ENCODE measurements around the gene FCN3. TPM values are rescaled to one million over a fixed set of nuclear protein-coding genes. Genes with fewer than 3 reads are reported as not detected.

Gene FCN3
- polyA plus RNA-seq, 2 of the 4 experiments (the other 2 are of a cell fraction), result not detected

GRCh38 chr1:27377760-27378495 lies 3.3 kb upstream of the FCN3 start:
- H3K9me3 ChIP-seq, result no peaks in the 10 kb centered on the region
- DNase-seq (ENCODE audit: low read depth in 1 of 2, low spot score in 1 of 2), result no peak
- no peak overlapping the region for H3K27ac ChIP-seq
- whole genome bisulfite sequencing (ENCODE audit: missing lambda C conversion rate), result 87% methylated on average over 12 of the region's 12 CpGs
- no peaks in the 10 kb centered on the region for H3K4me1 ChIP-seq
- ChIA-PET POLR2A (interaction anchor here (0.6 kb wide), 2 partner anchors 12 to 285 kb away, joined by 3 to 6 read pairs; no protein-coding TSS in a partner anchor), CTCF (interaction anchor here (0.6 to 1.7 kb wide), 9 partner anchors 9 to 942 kb away, joined by 3 to 10 read pairs (median 3); partner anchors contain the start of gene MAP3K6)
- TF ChIP-seq ATOH8 (CRISPR knock-in tag; IDR thresholded peaks at IDR 0.05; ENCODE audit: low read depth) (no peak), FOSB (CRISPR knock-in tag; IDR thresholded peaks at IDR 0.05) (no peak), CHD4 (IDR thresholded peaks at IDR 0.05; ENCODE audit: borderline replicate concordance) (no peak), HOXB5 (CRISPR knock-in tag; IDR thresholded peaks at IDR 0.05) (no peak), ELK1 (IDR thresholded peaks at IDR 0.05; ENCODE audit: low read depth, low read length) (no peak), FOSL2 (IDR thresholded peaks at IDR 0.05) (no peak), FOSL2 (CRISPR knock-in tag; IDR thresholded peaks at IDR 0.05) (no peak), PHF8 (IDR thresholded peaks at IDR 0.05; ENCODE audit: borderline replicate concordance, low read depth) (no peak), KDM5A (IDR thresholded peaks at IDR 0.05) (no peak), POLR2AphosphoS2 (conservative IDR thresholded peaks at IDR 0.05; ENCODE audit: low read length) (no peak), TFCP2L1 (CRISPR knock-in tag; IDR thresholded peaks at IDR 0.05) (no peak), RCOR1 (IDR thresholded peaks at IDR 0.05; ENCODE audit: low read depth, low read length) (no peak), NFE2L2 (conservative IDR thresholded peaks at IDR 0.05; ENCODE audit: low read length) (no peak), HOXB13 (CRISPR knock-in tag; IDR thresholded peaks at IDR 0.05; ENCODE audit: low read depth) (no peak), NR3C1 (IDR thresholded peaks at IDR 0.05) (no peak), MAFK (IDR thresholded peaks at IDR 0.05; ENCODE audit: partially characterized antibody) (no peak), GATA3 (IDR thresholded peaks at IDR 0.05; ENCODE audit: borderline replicate concordance) (no peak), POLR2A (IDR thresholded peaks at IDR 0.05; ENCODE audit: low read length) (no peak), SMC3 (IDR thresholded peaks at IDR 0.05) (no peak)
- FAIRE-seq, result no peak
- no peak overlapping the region for H3K4me2 ChIP-seq
- H3K4me3 ChIP-seq, result no peak overlapping the region
- no peak for ATAC-seq

- ATAC-seq (peak; percentile 71 to 79; a peak in 4 of 6 replicates), DNase-seq (ENCODE audit: low read depth in 1 of 2, low spot score in 1 of 2) (no peak), FAIRE-seq (no peak)
- ChIA-PET CTCF (interaction anchor here (0.9 to 10.3 kb wide), 6 partner anchors 8 to 76 kb away, joined by 3 to 130 read pairs (median 6); no protein-coding TSS in a partner anchor), POLR2A (no interaction called here)
- Histone ChIP-seq H3K4me3 (no peak overlapping the region), H3K9me3 (no peaks in the 10 kb centered on the region), H3K27ac (no peak overlapping the region), H3K4me2 (no peak overlapping the region), H3K4me1 (no peaks in the 10 kb centered on the region; the same call in 2 of the 3 replicates)
- 81% methylated on average over 5 of the region's 11 CpGs for WGBS (ENCODE audit: missing lambda C conversion rate)
- TF ChIP-seq ZFP36 (IDR thresholded peaks at IDR 0.05; ENCODE audit: borderline replicate concordance, partially characterized antibody) (peak; percentile 14), RAD21 (conservative IDR thresholded peaks at IDR 0.05 in 1 of 2, IDR thresholded peaks at IDR 0.05 in 1 of 2) (no peak)
Observed at GRCh38 chr1:27372808-27373690, 1.6 kb downstream of the FCN3 start.

Measured in A549 (cell line).